ENCODE measurements around the gene NUP214.
A peak's percentile ranks its signal among the peaks of the same experiment; 100 is the strongest.

The NUP214 gene

DNA sequence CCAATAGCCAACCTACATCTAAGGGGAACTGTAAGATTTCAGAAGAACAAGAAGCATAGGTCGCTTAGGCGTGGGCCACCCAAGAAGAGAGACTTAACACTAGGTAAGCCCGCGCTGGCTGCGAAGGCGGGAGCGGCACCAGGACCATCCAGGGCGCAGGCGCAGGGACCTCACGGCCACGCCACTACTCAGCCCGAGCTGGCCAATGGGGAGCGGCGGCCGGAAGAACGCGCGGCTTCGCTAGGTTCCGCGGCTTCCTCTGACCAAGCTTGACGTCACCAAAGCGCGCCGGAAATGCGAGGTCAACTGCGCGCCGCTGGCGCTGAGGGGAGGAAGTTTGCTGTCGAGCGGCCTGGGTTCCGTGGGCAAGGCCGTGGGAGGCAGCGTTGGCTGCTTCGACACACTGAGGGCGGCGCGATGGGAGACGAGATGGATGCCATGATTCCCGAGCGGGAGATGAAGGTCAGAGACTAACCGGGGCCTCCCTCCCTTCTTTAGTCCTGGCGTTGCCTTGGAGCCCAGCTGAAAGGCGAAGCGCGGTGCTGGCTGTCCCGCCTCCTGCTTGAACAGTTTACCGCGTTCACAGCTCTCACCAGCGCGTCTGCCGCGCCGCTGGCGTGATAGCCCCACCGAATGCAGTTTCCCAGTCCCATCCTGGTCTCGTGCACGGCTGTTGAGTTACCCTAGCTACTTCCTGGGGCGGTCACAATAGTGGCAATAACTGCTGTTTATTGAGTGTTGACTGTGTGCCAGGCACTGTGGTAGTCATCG lies at the start of gene NUP214:
Gene NUP214 (plus strand): TSS at position 299 of the 771 bp plus-strand sequence. CDS start 119 bp downstream, at position 418.
- CTCF ChIA-PET = no interaction called here
- peak; percentile 99 for DNase-seq (ENCODE audit: extremely low spot score)
- TF ChIP-seq ELF4 (IDR thresholded peaks at IDR 0.05) (peak; percentile 80), SUZ12 (IDR thresholded peaks at IDR 0.05) (no peak), L3MBTL2 (conservative IDR thresholded peaks at IDR 0.05) (peak; percentile 86)
- POLR2A ChIA-PET = interaction anchor here (0.6 to 3.2 kb wide), 21 partner anchors 10 to 592 kb away, joined by 3 to 29 read pairs (median 5); partner anchors contain the start of gene AIF1L

DNA sequence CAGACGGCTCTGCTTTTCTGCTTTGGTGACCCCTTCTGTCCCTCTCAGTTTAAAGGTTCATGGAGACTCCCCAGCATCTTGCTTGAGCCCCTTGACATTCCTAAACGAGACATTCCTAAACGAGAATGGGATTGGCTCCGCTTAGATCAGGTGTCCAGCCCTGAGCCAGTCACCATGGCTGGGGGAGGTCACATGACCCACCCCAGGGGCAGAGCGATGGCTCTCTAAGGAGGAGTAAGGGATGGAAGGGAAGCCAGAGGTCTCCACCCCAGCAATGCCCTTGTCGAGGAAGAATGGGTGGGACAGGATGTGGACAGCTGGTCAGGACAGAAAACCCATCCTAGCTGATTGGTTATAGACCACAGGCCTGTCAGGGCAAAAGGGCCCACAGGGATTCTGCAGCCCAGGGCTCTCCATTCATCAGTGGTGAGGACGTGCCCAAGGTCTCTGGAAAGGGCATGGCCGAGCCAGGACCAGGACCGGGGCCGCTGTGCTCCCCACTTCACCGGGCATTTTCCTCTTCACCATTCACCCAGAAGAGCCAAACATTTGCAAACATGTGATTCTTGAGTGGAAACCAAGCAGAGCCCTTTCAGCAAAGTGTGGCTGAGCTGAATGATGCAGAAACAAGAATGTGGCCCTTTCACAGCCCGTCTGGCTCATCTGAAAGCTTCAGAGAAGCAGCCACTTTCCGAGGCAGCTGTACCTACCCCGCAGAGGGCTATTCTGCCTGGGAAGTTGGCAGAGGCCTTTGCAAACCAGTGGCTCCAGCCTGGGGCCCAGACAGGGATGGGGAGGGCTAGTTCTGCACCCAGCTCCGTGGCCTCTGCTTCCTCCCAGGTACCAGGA lies 48.8 kb upstream of the NUP214 start:
- CTCF ChIA-PET = interaction anchor here (0.6 kb wide), 1 partner anchor 9 kb away, joined by 4 read pairs; no protein-coding TSS in a partner anchor
- POLR2A ChIA-PET = interaction anchor here (0.6 to 1.2 kb wide), 2 partner anchors 48 to 49 kb away, joined by 3 to 5 read pairs; partner anchors contain the start of gene NUP214
- TF ChIP-seq ARNT (IDR thresholded peaks at IDR 0.05) (no peak), SP1 (IDR thresholded peaks at IDR 0.05) (no peak), ELF4 (IDR thresholded peaks at IDR 0.05) (no peak), TARDBP (IDR thresholded peaks at IDR 0.05) (no peak), HDGF (IDR thresholded peaks at IDR 0.05; ENCODE audit: borderline replicate concordance) (no peak), FOXK2 (IDR thresholded peaks at IDR 0.05) (no peak), SUZ12 (IDR thresholded peaks at IDR 0.05) (no peak), FOXA1 (IDR thresholded peaks at IDR 0.05) (no peak), L3MBTL2 (conservative IDR thresholded peaks at IDR 0.05) (no peak), BHLHE40 (IDR thresholded peaks at IDR 0.05; ENCODE audit: borderline replicate concordance) (no peak), LEF1 (IDR thresholded peaks at IDR 0.05; ENCODE audit: borderline replicate concordance) (no peak), FOXM1 (IDR thresholded peaks at IDR 0.05; ENCODE audit: borderline replicate concordance) (no peak), ZNF384 (IDR thresholded peaks at IDR 0.05) (no peak), CTBP1 (IDR thresholded peaks at IDR 0.05; ENCODE audit: borderline replicate concordance) (no peak), NFRKB (IDR thresholded peaks at IDR 0.05) (no peak)
- TF ChIP-seq, protein P1, sequence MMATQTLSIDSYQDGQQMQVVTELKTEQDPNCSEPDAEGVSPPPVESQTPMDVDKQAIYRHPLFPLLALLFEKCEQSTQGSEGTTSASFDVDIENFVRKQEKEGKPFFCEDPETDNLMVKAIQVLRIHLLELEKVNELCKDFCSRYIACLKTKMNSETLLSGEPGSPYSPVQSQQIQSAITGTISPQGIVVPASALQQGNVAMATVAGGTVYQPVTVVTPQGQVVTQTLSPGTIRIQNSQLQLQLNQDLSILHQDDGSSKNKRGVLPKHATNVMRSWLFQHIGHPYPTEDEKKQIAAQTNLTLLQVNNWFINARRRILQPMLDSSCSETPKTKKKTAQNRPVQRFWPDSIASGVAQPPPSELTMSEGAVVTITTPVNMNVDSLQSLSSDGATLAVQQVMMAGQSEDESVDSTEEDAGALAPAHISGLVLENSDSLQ (IDR thresholded peaks at IDR 0.05) = no peak
- DNase-seq (ENCODE audit: extremely low spot score) = no peak

- CTCF ChIA-PET = interaction anchor here (0.9 kb wide), 1 partner anchor 21 kb away, joined by 3 read pairs; no protein-coding TSS in a partner anchor
- POLR2A ChIA-PET = no interaction called here
- TF ChIP-seq BHLHE40 (IDR thresholded peaks at IDR 0.05; ENCODE audit: borderline replicate concordance) (no peak), CTBP1 (IDR thresholded peaks at IDR 0.05; ENCODE audit: borderline replicate concordance) (no peak), FOXM1 (IDR thresholded peaks at IDR 0.05; ENCODE audit: borderline replicate concordance) (no peak), SUZ12 (IDR thresholded peaks at IDR 0.05) (no peak), L3MBTL2 (conservative IDR thresholded peaks at IDR 0.05) (no peak), HDGF (IDR thresholded peaks at IDR 0.05; ENCODE audit: borderline replicate concordance) (no peak), ARNT (IDR thresholded peaks at IDR 0.05) (no peak), ZNF384 (IDR thresholded peaks at IDR 0.05) (no peak), ELF4 (IDR thresholded peaks at IDR 0.05) (no peak), FOXK2 (IDR thresholded peaks at IDR 0.05) (no peak), SP1 (IDR thresholded peaks at IDR 0.05) (no peak)
- TF ChIP-seq, protein P1 (IDR thresholded peaks at IDR 0.05) = no peak
- DNase-seq (ENCODE audit: extremely low spot score) = no peak
Measured at GRCh38 chr9:131078427-131079366, 46.7 kb upstream of the NUP214 start.

DNA sequence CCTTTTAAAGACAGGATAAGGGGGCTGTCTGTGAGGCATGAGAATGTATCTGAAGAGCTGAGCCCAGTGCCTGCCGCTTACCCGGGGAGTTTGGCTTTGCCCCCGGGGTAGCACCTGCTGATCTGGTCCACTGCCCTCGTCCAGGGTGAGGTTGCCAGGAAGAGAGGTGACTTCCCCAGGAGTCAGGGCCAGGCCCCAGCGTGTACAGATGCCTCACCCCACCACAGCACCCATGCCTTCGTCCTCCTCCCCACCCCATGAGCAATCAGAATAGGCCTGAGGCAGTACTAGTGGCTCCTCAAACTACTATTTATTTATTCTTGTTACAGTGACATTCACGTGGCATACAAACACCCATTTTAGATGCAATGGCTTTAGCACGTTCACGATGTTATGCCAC lies 44.8 kb upstream of the NUP214 start:
- ChIA-PET POLR2A (no interaction called here), CTCF (no interaction called here)
- no peak for TF ChIP-seq ELF4 (IDR thresholded peaks at IDR 0.05)
- DNase-seq (ENCODE audit: extremely low spot score) = no peak

GRCh38 chr9:131081868-131082267 lies 43.5 kb upstream of the NUP214 start:
- CTCF ChIA-PET = no interaction called here
- POLR2A ChIA-PET = no interaction called here

More at GRCh38 chr9:131081868-131082267, 43.5 kb upstream of the NUP214 start:
- TF ChIP-seq SP1 (IDR thresholded peaks at IDR 0.05) (no peak), NFRKB (IDR thresholded peaks at IDR 0.05) (no peak), FOXK2 (IDR thresholded peaks at IDR 0.05) (no peak), ZNF384 (IDR thresholded peaks at IDR 0.05) (no peak), HDGF (IDR thresholded peaks at IDR 0.05; ENCODE audit: borderline replicate concordance) (no peak), LEF1 (IDR thresholded peaks at IDR 0.05; ENCODE audit: borderline replicate concordance) (no peak), ELF4 (IDR thresholded peaks at IDR 0.05) (no peak), TARDBP (IDR thresholded peaks at IDR 0.05) (no peak)
- TF ChIP-seq, protein P1 (IDR thresholded peaks at IDR 0.05) = no peak
- DNase-seq (ENCODE audit: extremely low spot score) = no peak
